ENCODE measurements around the gene BTNL8.
"Not testable (repeated sequence)": the region's sequence is repeated elsewhere in the genome, so short reads cannot be mapped to it uniquely, and the experiment has no call there.

Gene BTNL8

GRCh38 chr5:180885845-180886529 lies 13.0 kb upstream of the BTNL8 start:
- not testable (repeated sequence) for DNase-seq

GRCh38 chr5:180889381-180889780 lies 9.6 kb upstream of the BTNL8 start:
- DNase-seq: no peak

GRCh38 chr5:180895330-180895729 lies 3.6 kb upstream of the BTNL8 start:
- not testable (repeated sequence) for DNase-seq

- DNase-seq: no peak
Measured at GRCh38 chr5:180900178-180900577, 1.2 kb downstream of the BTNL8 start.

- DNase-seq: no peak
Measured at GRCh38 chr5:180901319-180902009, 2.5 kb downstream of the BTNL8 start.

- no peak for DNase-seq
Measured at GRCh38 chr5:180908400-180908799, 9.4 kb downstream of the BTNL8 start.

- DNase-seq: no peak
Measured at GRCh38 chr5:180908998-180909731, 10.2 kb downstream of the BTNL8 start.

GRCh38 chr5:180909782-180910181 lies 10.8 kb downstream of the BTNL8 start:
- no peak for DNase-seq

GRCh38 chr5:180910182-180910581 lies 11.2 kb downstream of the BTNL8 start:
- DNase-seq: no peak

- DNase-seq: no peak
Measured at GRCh38 chr5:180910735-180911134, 11.8 kb downstream of the BTNL8 start.

- no peak for DNase-seq
Measured at GRCh38 chr5:180914646-180915045, 15.7 kb downstream of the BTNL8 start.

GRCh38 chr5:180915924-180916323 lies 17.0 kb downstream of the BTNL8 start:
- DNase-seq: no peak

GRCh38 chr5:180918380-180918779 lies 19.4 kb downstream of the BTNL8 start:
- no peak for DNase-seq

GRCh38 chr5:180920710-180921109 lies 21.8 kb downstream of the BTNL8 start:
- no peak for DNase-seq

GRCh38 chr5:180922932-180923331 lies 24.0 kb downstream of the BTNL8 start:
- no peak for DNase-seq

GRCh38 chr5:180932660-180933059 lies 33.7 kb downstream of the BTNL8 start:
- no peak for DNase-seq

GRCh38 chr5:180935203-180935602 lies 36.2 kb downstream of the BTNL8 start:
- DNase-seq: no peak

GRCh38 chr5:180938294-180938693 lies 39.3 kb downstream of the BTNL8 start:
- no peak for DNase-seq

GRCh38 chr5:180950291-180950949 lies 51.5 kb downstream of the BTNL8 start:
- no peak for DNase-seq

- DNase-seq: no peak
Measured at GRCh38 chr5:180959661-180960060, 60.7 kb downstream of the BTNL8 start.

GRCh38 chr5:180960209-180960608 lies 61.2 kb downstream of the BTNL8 start:
- no peak for DNase-seq

- DNase-seq: no peak
Measured at GRCh38 chr5:180969406-180969805, 70.4 kb downstream of the BTNL8 start.

- no peak for DNase-seq
Measured at GRCh38 chr5:180970336-180970735, 71.4 kb downstream of the BTNL8 start.

All from fibroblast of upper back skin (primary cell).